ENCODE measurements around the gene UTS2R. TPM values are rescaled to one million over a fixed set of nuclear protein-coding genes. Genes with fewer than 3 reads are reported as not detected.

The UTS2R gene
- total RNA-seq, 4 donors from 2014 or later, result not detected

DNA sequence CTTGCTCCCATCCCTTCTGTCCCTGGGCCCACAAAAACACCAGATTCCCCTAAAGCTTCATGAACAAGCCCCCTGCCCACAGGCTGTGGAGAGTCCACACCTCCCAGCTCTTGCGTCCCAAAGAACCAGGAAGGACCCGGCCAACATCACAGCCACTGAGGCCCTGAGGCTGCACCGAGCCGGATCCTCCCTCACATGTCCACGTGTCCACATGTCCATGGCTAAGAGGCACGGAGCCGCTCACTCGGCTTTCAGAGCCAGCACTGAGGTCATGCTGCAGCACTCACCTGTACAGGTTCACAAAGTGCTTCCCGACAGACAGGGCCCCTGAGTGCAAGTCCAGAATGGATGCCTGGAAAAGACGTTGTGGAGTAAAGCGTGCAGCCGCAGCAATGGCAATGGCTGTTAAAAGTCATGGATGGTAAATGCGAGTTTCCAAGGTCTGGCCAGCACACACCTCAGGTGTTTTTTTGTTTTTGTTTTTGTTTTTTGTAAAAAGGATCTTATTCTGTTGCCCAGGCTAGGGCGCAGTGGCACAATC is 34.6 kb downstream of the UTS2R start:
- H3K9me3 ChIP-seq, result no peaks in the 10 kb centered on the region
- no peak overlapping the region for H3K27ac ChIP-seq (replicated peaks in 1 of 4)
- H3K36me3 ChIP-seq, result peaks cover 24 to 87% (median 50%) of the 10 kb centered on the region in 4 donors
- TF ChIP-seq POLR2A (IDR thresholded peaks at IDR 0.05; ENCODE audit: low read depth) (no peak), POLR2AphosphoS5 (IDR thresholded peaks at IDR 0.05) (no peak), EP300 (IDR thresholded peaks at IDR 0.05) (no peak)
- TF ChIP-seq, protein P1, sequence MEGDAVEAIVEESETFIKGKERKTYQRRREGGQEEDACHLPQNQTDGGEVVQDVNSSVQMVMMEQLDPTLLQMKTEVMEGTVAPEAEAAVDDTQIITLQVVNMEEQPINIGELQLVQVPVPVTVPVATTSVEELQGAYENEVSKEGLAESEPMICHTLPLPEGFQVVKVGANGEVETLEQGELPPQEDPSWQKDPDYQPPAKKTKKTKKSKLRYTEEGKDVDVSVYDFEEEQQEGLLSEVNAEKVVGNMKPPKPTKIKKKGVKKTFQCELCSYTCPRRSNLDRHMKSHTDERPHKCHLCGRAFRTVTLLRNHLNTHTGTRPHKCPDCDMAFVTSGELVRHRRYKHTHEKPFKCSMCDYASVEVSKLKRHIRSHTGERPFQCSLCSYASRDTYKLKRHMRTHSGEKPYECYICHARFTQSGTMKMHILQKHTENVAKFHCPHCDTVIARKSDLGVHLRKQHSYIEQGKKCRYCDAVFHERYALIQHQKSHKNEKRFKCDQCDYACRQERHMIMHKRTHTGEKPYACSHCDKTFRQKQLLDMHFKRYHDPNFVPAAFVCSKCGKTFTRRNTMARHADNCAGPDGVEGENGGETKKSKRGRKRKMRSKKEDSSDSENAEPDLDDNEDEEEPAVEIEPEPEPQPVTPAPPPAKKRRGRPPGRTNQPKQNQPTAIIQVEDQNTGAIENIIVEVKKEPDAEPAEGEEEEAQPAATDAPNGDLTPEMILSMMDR (IDR thresholded peaks at IDR 0.05), result no peak
- peaks cover 0 to 5% (median 0%) of the 10 kb centered on the region in 4 donors for H3K4me1 ChIP-seq
- H3K4me3 ChIP-seq, result no peak overlapping the region
- no peak for DNase-seq (ENCODE audit: extremely low spot score)
- intact Hi-C loops (cut with DNase I), result no loop called here
- 89% methylated on average over 9 of the region's 14 CpGs for WGBS
- H3K27me3 ChIP-seq, result no peaks in the 10 kb centered on the region

DNA sequence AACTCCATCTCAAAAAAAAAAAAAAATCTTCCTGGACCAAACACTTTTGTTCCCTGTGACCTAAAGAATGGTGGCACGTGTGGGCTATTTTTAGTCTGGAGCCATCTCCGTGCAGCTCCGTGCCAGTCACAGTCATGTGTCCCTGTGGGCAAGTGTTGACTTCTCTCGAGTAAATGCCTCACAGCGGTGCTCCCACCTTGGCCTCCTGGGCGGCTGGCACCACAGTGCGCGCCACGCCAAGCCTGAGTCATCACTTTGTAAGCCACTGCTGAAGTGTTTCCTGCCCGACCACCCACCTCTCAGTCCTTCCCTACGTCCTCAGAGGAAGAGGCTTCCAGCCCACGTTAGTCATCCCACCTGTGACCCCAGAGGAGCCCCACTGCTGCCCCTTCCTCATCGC is 35.7 kb downstream of the UTS2R start:
- TF ChIP-seq, protein P1 (IDR thresholded peaks at IDR 0.05), result no peak
- no peak for TF ChIP-seq POLR2A (IDR thresholded peaks at IDR 0.05; ENCODE audit: low read depth)
- TF ChIP-seq POLR2AphosphoS5 (IDR thresholded peaks at IDR 0.05), result no peak
- TF ChIP-seq EP300 (IDR thresholded peaks at IDR 0.05), result no peak
- 77% methylated on average over 13 of the region's 13 CpGs for WGBS
- intact Hi-C loops (cut with DNase I), result no loop called here

DNA sequence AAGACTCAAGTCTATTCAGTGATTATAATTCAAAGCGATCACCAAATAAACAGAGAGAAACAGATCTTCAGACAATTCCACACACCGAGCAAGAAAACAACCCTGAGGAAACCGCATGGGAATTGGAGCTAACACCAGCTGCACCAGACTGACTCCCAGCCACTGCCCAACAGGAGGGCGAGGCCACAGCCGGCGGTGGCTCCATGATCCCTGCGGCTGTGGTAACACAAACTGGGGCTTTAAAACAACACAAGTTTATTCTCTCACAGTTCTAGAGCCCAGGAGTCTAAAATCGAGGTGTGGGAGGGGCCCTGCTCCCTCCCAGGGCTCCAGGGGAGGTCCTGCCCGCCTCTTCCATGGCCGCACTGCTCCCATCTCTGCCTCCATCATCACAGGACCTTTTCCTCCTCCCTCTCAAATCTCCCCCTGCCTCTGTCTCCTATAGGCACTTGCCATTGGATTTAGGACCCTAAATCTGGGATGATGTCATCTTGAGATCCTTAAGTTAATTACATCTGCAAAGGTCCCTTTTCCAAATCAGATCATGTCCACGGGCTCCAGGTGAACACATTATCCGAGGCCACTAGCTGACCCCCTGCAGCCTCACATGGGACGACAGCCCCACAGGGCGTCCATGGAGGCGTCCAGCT is 36.8 kb downstream of the UTS2R start:
- Histone ChIP-seq H3K27ac (replicated peaks in 1 of 4) (no peak overlapping the region), H3K4me3 (no peak overlapping the region), H3K27me3 (no peaks in the 10 kb centered on the region), H3K9me3 (no peaks in the 10 kb centered on the region), H3K4me1 (peaks cover 0 to 5% (median 0%) of the 10 kb centered on the region in 4 donors), H3K36me3 (peaks cover 10 to 75% (median 39%) of the 10 kb centered on the region in 4 donors)
- intact Hi-C loops (cut with DNase I), result no loop called here
- DNase-seq (ENCODE audit: extremely low spot score), result no peak
- no peak for TF ChIP-seq EP300 (IDR thresholded peaks at IDR 0.05)
- TF ChIP-seq POLR2AphosphoS5 (IDR thresholded peaks at IDR 0.05), result no peak
- TF ChIP-seq, protein P1 (IDR thresholded peaks at IDR 0.05), result no peak
- no peak for TF ChIP-seq POLR2A (IDR thresholded peaks at IDR 0.05; ENCODE audit: low read depth)
- WGBS, result 89% methylated on average over 15 of the region's 15 CpGs

More for the DNA sequence above, 35.7 kb downstream of the UTS2R start:
- H3K36me3 ChIP-seq, result peaks cover 20 to 77% (median 46%) of the 10 kb centered on the region in 4 donors
- H3K27ac ChIP-seq (replicated peaks in 1 of 4), result no peak overlapping the region
- H3K27me3 ChIP-seq, result no peaks in the 10 kb centered on the region
- H3K4me1 ChIP-seq, result peaks cover 0 to 5% (median 0%) of the 10 kb centered on the region in 4 donors
- no peaks in the 10 kb centered on the region for H3K9me3 ChIP-seq
- no peak overlapping the region for H3K4me3 ChIP-seq
- no peak for DNase-seq (ENCODE audit: extremely low spot score)

DNA sequence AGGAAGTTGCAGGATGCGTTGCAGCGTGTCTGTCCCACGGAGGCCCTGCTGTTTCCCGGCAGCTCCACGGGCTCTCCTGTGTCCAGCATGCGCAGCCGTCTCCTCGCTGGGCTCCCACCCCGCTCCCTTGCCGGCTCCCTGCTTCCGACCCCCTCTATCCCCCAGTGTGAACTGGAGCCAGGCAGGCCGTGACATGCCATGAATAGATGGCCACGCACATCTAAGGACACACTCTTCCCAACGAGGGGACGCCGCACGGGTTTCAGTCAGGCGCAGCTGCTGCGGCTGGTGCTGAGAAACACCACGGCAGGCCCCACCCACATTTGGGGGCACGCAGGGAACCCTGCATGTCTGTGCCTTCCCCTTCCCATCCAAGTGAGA is 37.4 kb downstream of the UTS2R start:
- no peak for DNase-seq (ENCODE audit: extremely low spot score)
- H3K4me1 ChIP-seq, result peaks cover 0 to 5% (median 0%) of the 10 kb centered on the region in 4 donors
- no peak overlapping the region for H3K27ac ChIP-seq (replicated peaks in 1 of 4)
- H3K27me3 ChIP-seq, result no peaks in the 10 kb centered on the region
- no peaks in the 10 kb centered on the region for H3K9me3 ChIP-seq
- WGBS, result 90% methylated on average over 21 of the region's 21 CpGs
- intact Hi-C loops (cut with DNase I), result no loop called here
- no peak overlapping the region for H3K4me3 ChIP-seq
- TF ChIP-seq POLR2AphosphoS5 (IDR thresholded peaks at IDR 0.05), result no peak
- no peak for TF ChIP-seq EP300 (IDR thresholded peaks at IDR 0.05)
- no peak for TF ChIP-seq POLR2A (IDR thresholded peaks at IDR 0.05; ENCODE audit: low read depth)
- TF ChIP-seq, protein P1 (IDR thresholded peaks at IDR 0.05), result no peak
- peaks cover 5 to 75% (median 33%) of the 10 kb centered on the region in 4 donors for H3K36me3 ChIP-seq

Data from esophagus muscularis mucosa (tissue), 4 donors.